HG03103 (cell line): ENCODE results near the gene KPTN.

Experiments
- ATAC-seq: cut with Tn5 transposase; IDR thresholded peaks from one replicate; pipeline ENCODE4 v1.9.1; 2021; ENCODE audit warnings: low read depth; ENCODE audit not compliant: unreplicated experiment

KPTN gene

GRCh38 chr19:47509170-47509847 lies 25.3 kb upstream of the KPTN start:
- no peak for ATAC-seq

DNA sequence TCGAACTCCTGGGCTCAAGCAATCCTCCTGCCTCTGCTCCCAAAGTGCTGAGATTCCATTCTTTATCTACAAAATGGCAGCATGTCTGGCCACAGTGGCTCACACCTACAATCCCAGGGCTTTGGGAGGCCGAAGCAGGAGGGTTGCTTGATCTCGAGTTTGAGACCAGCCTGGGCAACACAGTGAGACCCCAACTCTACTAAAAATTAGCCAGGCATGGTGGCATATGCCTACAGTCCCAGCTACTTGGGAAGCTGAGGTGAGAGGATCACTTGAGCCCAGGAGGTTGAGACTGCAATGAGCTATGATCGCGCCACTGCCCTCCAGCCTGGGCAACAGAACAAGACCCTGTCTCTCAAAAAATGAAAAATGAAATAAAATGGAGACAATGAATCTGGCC lies 24.7 kb upstream of the KPTN start:
- no peak for ATAC-seq

DNA sequence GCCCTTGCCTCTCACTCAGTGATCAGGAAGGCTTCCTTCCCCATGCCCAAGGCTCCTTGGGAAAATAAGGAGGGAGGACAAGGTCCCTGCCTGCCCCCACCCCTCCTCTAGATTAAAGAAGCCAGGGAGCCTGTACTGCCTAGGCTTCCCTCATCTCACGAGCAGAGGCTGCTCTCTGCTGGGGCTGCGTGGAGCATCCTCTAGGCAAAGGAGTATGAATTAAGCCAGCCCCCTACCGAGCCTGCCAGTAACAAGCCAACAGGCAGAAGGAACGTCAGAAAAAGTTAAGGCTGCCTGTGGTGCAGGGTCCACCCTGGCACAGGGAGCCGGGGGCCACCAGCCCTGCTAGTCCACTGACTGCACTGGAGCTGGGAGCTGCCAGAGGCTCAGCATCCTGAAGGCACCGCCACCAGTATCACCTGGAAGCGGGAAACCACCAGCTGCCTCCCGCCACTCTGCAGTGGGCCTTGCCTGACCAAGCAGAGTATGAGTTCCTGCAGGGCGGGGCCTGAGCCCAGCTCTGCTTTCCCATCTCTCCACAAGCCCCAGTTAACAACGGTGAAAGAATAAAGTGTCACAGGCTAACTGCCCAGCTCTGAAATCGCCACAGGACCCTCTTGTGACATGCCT lies 24.0 kb upstream of the KPTN start:
- ATAC-seq: no peak

DNA sequence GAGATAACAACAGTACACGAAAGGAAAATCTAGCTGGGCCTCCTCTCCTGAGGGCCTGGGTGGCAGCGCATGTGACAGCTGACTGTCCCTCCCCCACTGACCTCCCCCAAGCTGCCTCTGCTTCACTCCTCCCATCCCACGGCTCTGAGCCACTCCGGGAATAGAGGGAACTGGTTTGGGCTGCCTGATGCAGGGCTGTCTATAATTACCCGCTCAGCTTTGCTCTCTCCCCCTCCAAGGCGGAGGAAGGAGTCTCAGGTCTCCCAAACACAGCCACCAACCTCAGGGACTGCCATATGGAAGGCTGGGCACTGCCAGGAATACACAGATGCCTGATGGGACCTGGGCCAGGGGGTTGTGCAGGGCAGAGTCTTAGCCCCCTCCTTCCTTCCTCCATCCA lies 23.0 kb upstream of the KPTN start:
- no peak for ATAC-seq

GRCh38 chr19:47506459-47506858 lies 22.4 kb upstream of the KPTN start:
- no peak for ATAC-seq

- ATAC-seq: no peak
Measured at GRCh38 chr19:47505506-47505905, 21.5 kb upstream of the KPTN start.

GRCh38 chr19:47503826-47504150 lies 19.8 kb upstream of the KPTN start:
- no peak for ATAC-seq

GRCh38 chr19:47503130-47503825 lies 19.3 kb upstream of the KPTN start:
- no peak for ATAC-seq

DNA sequence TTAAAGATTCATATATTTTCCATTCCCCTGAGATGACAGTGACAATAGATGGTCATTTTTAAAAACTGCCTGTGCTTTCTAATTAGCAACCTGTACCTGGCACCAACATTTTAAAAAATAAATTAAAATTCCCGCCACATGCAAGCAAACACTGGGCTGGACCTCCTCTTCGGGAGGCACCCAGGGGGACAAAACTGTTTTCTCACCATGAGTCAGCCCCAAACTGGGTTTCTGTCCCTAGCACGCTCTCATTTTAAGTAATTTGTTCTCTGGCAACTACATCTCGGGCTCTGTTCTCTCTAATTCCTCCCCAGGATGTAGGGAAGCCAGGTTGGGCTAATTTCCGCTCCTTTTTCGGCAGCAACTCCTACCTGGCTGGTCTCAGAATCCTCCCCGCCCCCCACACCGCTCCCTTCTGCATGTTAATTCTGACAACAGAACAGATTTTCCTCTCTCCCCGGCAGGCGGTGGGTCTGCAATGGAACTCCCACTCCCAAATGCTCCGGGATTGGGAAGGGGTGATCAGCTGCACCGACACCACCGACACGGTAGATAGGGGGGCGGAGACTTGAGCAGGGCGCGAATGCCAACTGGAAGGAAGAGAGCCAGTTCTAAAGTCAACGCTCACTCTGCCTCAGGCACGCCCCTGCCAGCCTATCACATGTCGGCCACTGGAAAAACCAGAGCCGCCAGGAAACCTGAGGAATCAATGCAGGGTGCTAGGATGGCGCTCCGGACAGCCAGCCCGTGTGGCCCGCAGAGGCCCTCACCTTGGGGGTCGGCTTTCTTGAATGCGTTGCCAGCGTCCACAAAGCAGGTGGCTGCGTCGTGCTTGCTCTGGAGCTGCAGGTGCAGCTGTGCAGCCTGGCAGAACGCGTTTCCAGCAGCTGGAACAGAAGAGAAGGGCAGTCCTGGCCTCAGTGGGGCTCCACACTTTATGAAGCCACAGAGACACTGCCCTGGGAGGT lies 16.1 kb upstream of the KPTN start:
- no peak for ATAC-seq

- ATAC-seq: no peak
Measured at GRCh38 chr19:47499371-47499770, 15.4 kb upstream of the KPTN start.

- no peak for ATAC-seq
Measured at GRCh38 chr19:47498561-47498960, 14.5 kb upstream of the KPTN start.

GRCh38 chr19:47497821-47498520 lies 14.0 kb upstream of the KPTN start:
- ATAC-seq: no peak

DNA sequence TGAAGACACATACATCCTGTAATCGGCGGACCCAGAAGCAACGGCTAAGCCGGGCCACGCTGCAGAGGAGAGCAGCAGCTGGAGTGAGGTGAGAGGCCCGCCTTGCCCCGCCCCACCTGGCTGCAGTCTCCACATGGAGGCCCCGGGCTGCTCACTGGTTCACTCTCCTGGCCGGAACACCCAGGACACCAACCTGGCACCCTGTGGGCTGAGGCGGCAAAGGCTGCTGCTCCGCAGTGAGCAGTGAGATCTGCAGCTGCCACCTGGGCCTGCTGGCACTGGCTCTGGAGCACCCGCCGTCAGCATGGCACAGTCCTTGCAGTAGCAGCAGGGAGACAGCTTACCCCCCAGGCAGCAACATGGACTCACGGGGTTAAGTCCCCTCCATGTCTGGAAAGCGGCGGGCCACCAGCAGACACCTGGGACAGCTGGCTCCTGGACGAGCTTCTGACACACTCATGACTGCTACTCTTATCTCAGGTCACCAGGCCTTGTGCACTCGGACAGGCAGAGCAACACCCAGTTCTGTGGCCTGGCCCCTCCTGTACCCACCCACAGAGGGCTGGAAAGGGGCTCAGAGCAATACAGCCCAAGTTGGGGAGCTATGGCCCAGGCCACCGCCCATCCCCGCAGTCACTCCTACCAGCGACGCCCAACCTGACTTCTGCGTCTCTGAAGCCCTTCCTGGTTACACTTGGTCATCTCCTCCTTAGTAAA lies 13.2 kb upstream of the KPTN start:
- ATAC-seq: no peak

DNA sequence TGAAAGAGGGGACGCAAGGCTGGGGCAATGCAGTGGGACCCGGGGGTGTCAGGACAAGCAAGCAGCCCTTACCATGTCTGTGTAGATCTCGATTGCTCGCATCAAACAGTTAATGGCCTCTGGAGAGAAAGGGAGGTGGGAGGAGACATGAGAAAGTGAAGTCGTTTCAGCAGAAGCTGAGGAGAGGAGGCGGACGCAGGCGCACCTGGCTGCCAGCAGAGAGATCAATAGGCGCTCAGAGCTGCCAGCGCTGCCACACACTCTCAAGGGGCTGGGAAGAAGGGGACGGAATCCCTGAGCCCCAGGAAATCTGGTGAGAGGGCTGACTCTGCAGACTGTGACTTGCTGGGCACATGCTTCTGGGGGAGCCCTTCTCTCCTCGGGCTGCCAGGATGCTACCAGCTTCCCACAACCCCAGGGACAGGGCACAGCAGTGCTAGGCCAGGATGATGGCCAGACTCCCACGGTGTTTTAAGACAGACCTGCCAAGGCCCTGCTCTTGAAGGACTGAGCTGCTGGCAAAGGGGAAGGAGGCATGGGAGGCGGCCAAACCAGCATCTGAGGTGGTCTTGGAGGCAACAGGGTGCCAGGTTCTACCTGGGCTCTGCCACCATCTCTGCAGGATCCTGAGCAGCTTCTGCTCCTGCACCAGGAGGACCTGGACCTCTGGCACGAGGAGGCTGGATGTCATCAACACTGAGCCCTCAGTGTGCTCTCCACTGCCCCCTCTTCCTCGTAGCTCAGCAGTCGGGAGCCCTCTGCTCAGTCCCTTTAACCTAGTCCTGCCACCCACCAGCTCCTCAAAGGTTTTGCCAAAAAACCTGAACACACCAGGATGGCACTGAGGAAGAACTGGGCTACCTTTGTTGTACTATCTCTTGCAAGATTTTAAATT lies 11.7 kb upstream of the KPTN start:
- no peak for ATAC-seq

GRCh38 chr19:47494729-47495128 lies 10.7 kb upstream of the KPTN start:
- ATAC-seq: no peak

- no peak for ATAC-seq
Measured at GRCh38 chr19:47494211-47494547, 10.2 kb upstream of the KPTN start.

DNA sequence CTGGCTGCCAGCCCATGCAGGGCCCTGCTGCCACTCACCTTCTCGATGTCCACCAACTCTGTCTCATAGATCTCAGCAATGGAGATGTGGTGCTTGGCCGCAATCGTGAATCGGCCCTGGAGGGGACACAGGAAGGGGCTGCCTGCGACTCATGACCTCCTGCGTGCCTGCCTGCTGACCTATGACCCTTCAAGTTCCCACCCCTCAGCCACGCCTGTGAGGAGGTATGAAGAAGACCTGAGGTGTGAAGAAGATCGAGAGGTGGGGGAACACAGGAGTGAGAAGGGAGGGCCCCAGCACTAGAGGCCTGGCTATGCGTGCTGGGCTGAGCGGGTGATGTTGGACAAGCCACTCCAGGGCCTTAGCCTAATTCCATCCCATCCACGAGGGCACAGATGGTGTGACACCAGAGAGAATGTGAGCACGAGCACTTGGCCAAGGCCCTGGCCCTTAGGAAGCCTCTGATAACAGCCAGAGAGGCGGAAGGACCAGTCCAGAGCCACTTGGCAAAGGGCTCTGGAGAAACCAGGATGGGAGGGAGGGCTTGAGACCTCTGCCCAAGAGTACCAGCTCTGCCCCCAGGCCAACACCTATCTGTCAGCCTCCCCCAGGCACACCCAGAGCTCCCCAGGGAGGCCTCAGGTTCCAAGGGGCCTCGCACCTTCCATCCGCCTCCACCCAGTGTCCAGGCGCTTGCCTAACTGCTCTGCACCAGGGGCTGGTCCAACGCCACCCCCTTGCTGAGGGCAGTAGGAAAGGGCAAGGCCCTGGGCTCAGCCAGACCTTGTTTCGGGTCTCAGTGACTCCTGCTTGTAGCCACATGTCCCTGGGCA lies 9.6 kb upstream of the KPTN start:
- ATAC-seq: no peak
